GM23338 (cell line): ENCODE measurements around the gene EEF2. TPM values are rescaled to one million over a fixed set of nuclear protein-coding genes. Genes with fewer than 3 reads are reported as not detected.

Experiments used
- ATAC-seq: fragments of 200-7000 bp; cut with Tn5 transposase; 3 replicates; pipeline ENCODE4 v1.9.1; 2020
- DNase-seq: peaks from one replicate; pipeline ENCODE4 v3.0.0-alpha.2; 2015; ENCODE audit warnings: low spot score
- H2AFZ ChIP-seq: fragments of 200-600 bp; sonication (generic); 2 replicates; pipeline ENCODE4 v1.8.0; 2016; ENCODE audit warnings: antibody characterized with exemption, mild to moderate bottlenecking, moderate library complexity
- H3F3A ChIP-seq: fragments of 200-600 bp; sonication (generic); replicated peaks from 2 replicates; pipeline ENCODE4 v1.8.0; 2017; ENCODE audit warnings: antibody characterized with exemption, mixed run types, low read depth
- H3K27ac ChIP-seq: fragments of 200-600 bp; sonication (generic); 2 replicates; pipeline ENCODE4 v1.6.1; 2016; ENCODE audit warnings: low read depth
- H3K27me3 ChIP-seq: fragments of 200-600 bp; sonication (generic); 2 replicates; pipeline ENCODE4 v1.8.0; 2016; ENCODE audit warnings: mild to moderate bottlenecking, mixed run types, moderate library complexity; ENCODE audit not compliant: insufficient read depth
- H3K36me3 ChIP-seq: fragments of 200-600 bp; sonication (generic); 2 replicates; pipeline ENCODE4 v1.8.0; 2016; ENCODE audit warnings: mild to moderate bottlenecking; ENCODE audit not compliant: insufficient read depth
- H3K4me1 ChIP-seq: fragments of 200-600 bp; sonication (generic); 2 replicates; pipeline ENCODE4 v1.8.0; 2016; ENCODE audit warnings: mild to moderate bottlenecking, moderate library complexity; ENCODE audit not compliant: insufficient read depth
- H3K4me2 ChIP-seq: fragments of 200-600 bp; sonication (generic); 2 replicates; pipeline ENCODE4 v1.7.1; 2017; ENCODE audit warnings: mixed run types
- H3K4me3 ChIP-seq: fragments of 200-600 bp; sonication (generic); 2 replicates; pipeline ENCODE4 v1.6.1; 2016; ENCODE audit warnings: mixed run types
- H3K79me2 ChIP-seq: fragments of 200-600 bp; sonication (generic); replicated peaks from 2 replicates; pipeline ENCODE4 v1.8.0; 2017; ENCODE audit warnings: mild to moderate bottlenecking; ENCODE audit not compliant: insufficient read depth
- H3K9me2 ChIP-seq: fragments of 200-600 bp; sonication (generic); 2 replicates; pipeline ENCODE4 v1.8.0; 2017; ENCODE audit not compliant: insufficient read depth
- H4K20me1 ChIP-seq: fragments of 200-600 bp; sonication (generic); replicated peaks from 2 replicates; pipeline ENCODE4 v1.8.0; 2017; ENCODE audit warnings: mild to moderate bottlenecking; ENCODE audit not compliant: insufficient read depth
- H3K27ac Mint-ChIP-seq: 2 replicates; pipeline ENCODE4 v1.8.0; 2020; ENCODE audit warnings: inconsistent platforms, mild to moderate bottlenecking, moderate library complexity, mixed read lengths
- H3K27me3 Mint-ChIP-seq: 3 replicates; pipeline ENCODE4 v1.8.0; 2022; ENCODE audit warnings: low read depth, mild to moderate bottlenecking, moderate library complexity, mixed read lengths, inconsistent platforms; ENCODE audit not compliant: insufficient read depth, poor library complexity
- H3K36me3 Mint-ChIP-seq: 3 replicates; pipeline ENCODE4 v1.8.0; 2021; ENCODE audit warnings: low read depth, mild to moderate bottlenecking, inconsistent platforms, moderate library complexity, mixed read lengths
- H3K4me1 Mint-ChIP-seq: 3 replicates; pipeline ENCODE4 v1.8.0; 2020; ENCODE audit warnings: mild to moderate bottlenecking, inconsistent platforms, mixed read lengths
- H3K4me3 Mint-ChIP-seq: 3 replicates; pipeline ENCODE4 v1.8.0; 2021; ENCODE audit warnings: moderate library complexity, mild to moderate bottlenecking, inconsistent platforms, mixed read lengths
- H3K9me3 Mint-ChIP-seq: 3 replicates; pipeline ENCODE4 v1.8.0; 2020; ENCODE audit warnings: moderate library complexity, mild to moderate bottlenecking, inconsistent platforms, mixed read lengths
- CREB1 ChIP-seq: fragments of 250-450 bp; sonication (Bioruptor Pico); IDR thresholded peaks from 2 replicates; pipeline ENCODE4 v1.5.0; 2020; ENCODE audit warnings: low read depth, mild to moderate bottlenecking, moderate library complexity
- EZH2phosphoT487 ChIP-seq: fragments of 200-600 bp; sonication (generic); IDR thresholded peaks from one replicate; pipeline ENCODE4 v1.8.1; 2018; ENCODE audit warnings: antibody characterized with exemption; ENCODE audit not compliant: unreplicated experiment
- NANOG ChIP-seq: IDR thresholded peaks from 2 replicates; pipeline ENCODE4 v1.6.1; 2016; ENCODE audit warnings: antibody characterized with exemption, borderline replicate concordance
- POLR2AphosphoS5 ChIP-seq: IDR thresholded peaks from 2 replicates; pipeline ENCODE4 v1.6.1; 2016; ENCODE audit warnings: antibody characterized with exemption, low read depth
- REST ChIP-seq: IDR thresholded peaks from one replicate; pipeline ENCODE4 v1.6.1; 2018; ENCODE audit warnings: antibody characterized with exemption; ENCODE audit not compliant: unreplicated experiment
- ZNF114 ChIP-seq: fragments of 250-450 bp; sonication (Bioruptor Pico); IDR thresholded peaks from 2 replicates; pipeline ENCODE4 v1.5.0; 2020; ENCODE audit warnings: mild to moderate bottlenecking, moderate library complexity
- ZNF462 ChIP-seq: fragments of 250-450 bp; sonication (Bioruptor Pico); IDR thresholded peaks from 2 replicates; pipeline ENCODE4 v1.5.0; 2020; ENCODE audit warnings: mild to moderate bottlenecking, moderate library complexity
- polyA plus RNA-seq: library from polyadenylated mRNA; unstranded; fragments of >200 nt; fragmentation: Nextera tagmentation; extraction: Ambion mirVana; gene quantifications from 2 replicates; pipeline ENCODE4 v1.2.1, GENCODE V29; 2016
- total RNA-seq: library from RNA; depleted of rRNA; stranded (reverse); fragments of >200 nt; shearing (Covaris generic); gene quantifications from 2 replicates; pipeline ENCODE4 v1.2.3, GENCODE V29; 2014

EEF2 gene
- total and polyA plus RNA-seq, 2 experiments from 2014 or later, result 772 to 2,987 TPM

- Mint-ChIP-seq H3K36me3 (peaks cover 73% of the 10 kb centered on the region), H3K9me3 (peaks cover 15% of the 10 kb centered on the region; the same call in 2 of the 3 replicates), H3K4me1 (peaks cover 40% of the 10 kb centered on the region), H3K27me3 (peaks cover 52% of the 10 kb centered on the region), H3K4me3 (peak overlapping the region; percentile 98), H3K27ac (peak overlapping the region; percentile 99)
- H3K79me2 ChIP-seq, result peaks cover 71% of the 10 kb centered on the region
- H4K20me1 ChIP-seq, result peaks cover 67% of the 10 kb centered on the region
- TF ChIP-seq POLR2AphosphoS5, result 0 out of 2 replicates have a peak, but pooled peaks have one; percentile 33
- no peak for TF ChIP-seq REST
- H3K27ac ChIP-seq, result peak overlapping the region; percentile 95; the same call in 1 of the 2 replicates
- no peak overlapping the region for H2AFZ ChIP-seq
- H3K27me3 ChIP-seq, result peaks cover 7% of the 10 kb centered on the region; the same call in 1 of the 2 replicates
- DNase-seq (no peak), ATAC-seq (no peak)
- H3K4me3 ChIP-seq, result peak overlapping the region; percentile 100
- peaks cover 20% of the 10 kb centered on the region for H3K4me1 ChIP-seq
- H3K36me3 ChIP-seq, result peaks cover 63% of the 10 kb centered on the region
- peak overlapping the region; percentile 100 for H3K4me2 ChIP-seq
- H3K9me2 ChIP-seq, result no peaks in the 10 kb centered on the region
- peaks cover 72% of the 10 kb centered on the region for H3F3A ChIP-seq
Measured at GRCh38 chr19:3982701-3983541, 2.3 kb downstream of the EEF2 start.

DNA sequence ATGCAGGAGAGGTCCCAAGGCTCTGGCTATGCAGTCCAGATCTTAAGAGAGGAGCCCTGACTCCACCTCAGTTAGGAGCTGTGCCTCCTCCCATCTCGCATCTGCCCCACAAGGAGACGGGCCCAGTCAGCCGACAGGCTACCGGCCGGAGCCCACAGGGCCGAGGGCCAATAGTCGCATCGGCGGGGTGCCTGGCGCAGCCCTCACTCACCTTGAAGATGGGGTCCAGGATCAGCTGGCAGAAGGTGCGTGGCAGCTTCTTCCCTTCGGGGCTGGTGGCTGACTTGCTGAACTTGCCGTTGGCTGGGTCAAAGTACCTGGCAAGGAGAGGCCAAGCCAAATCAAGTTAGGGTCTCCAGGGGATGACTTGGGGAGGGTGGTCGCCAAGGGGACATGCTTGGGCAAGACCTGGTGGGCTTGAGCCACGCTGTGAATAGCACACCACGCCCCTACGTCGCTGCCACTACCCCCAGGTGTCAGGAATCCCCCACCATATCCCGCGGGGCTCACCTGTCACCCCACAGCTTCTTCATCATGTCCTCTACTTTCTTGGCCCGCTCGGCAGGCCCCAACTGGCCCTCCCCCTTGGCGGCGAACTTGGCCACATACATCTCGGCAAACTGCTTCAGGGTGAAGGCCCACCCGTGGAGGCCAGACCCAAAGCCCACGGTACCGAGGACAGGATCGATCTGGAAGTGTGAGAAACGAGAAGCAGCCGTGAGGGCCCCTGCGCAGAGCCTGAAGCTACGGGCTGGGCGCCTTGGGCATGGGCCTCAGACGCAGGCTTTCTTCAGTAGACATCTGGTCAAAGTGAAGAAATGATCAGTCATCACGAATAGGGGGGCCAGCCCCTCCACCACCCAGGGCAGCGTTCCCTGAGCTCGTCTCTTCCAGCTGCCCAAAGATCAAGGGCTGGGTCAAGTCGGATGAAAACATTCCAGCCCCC is 3.3 kb downstream of the EEF2 start:
- H3K9me3 Mint-ChIP-seq, result peaks cover 15% of the 10 kb centered on the region; the same call in 2 of the 3 replicates
- ATAC-seq (no peak), DNase-seq (no peak)
- Histone ChIP-seq H3K9me2 (no peaks in the 10 kb centered on the region), H3K4me2 (no peak overlapping the region), H3K36me3 (peaks cover 70% of the 10 kb centered on the region), H2AFZ (no peak overlapping the region), H3K4me1 (peaks cover 20% of the 10 kb centered on the region), H3K79me2 (peaks cover 76% of the 10 kb centered on the region), H3K27me3 (peaks cover 7% of the 10 kb centered on the region; the same call in 1 of the 2 replicates), H4K20me1 (peaks cover 72% of the 10 kb centered on the region), H3K4me3 (no peak overlapping the region), H3K27ac (peak overlapping the region; percentile 85), H3F3A (peaks cover 81% of the 10 kb centered on the region)
- H3K36me3 Mint-ChIP-seq, result peaks cover 82% of the 10 kb centered on the region
- H3K4me1 Mint-ChIP-seq, result peaks cover 37% of the 10 kb centered on the region
- peak overlapping the region; percentile 98; the same call in 2 of the 3 replicates for H3K4me3 Mint-ChIP-seq
- H3K27me3 Mint-ChIP-seq, result peaks cover 49% of the 10 kb centered on the region
- peak overlapping the region; percentile 99 for H3K27ac Mint-ChIP-seq
- TF ChIP-seq ZNF462 (CRISPR knock-in tag), result no peak
- no peak for TF ChIP-seq EZH2phosphoT487
- no peak for TF ChIP-seq NANOG
- TF ChIP-seq ZNF114 (CRISPR knock-in tag), result no peak
- TF ChIP-seq POLR2AphosphoS5, result 0 out of 2 replicates have a peak, but pooled peaks have one; percentile 14
- no peak for TF ChIP-seq CREB1
